ENCODE results near the gene FRMD4B.

FRMD4B gene

GRCh38 chr3:69306239-69307185 is 79.4 kb downstream of the FRMD4B start:
- peak; percentile 95 for TF ChIP-seq CTCF (IDR thresholded peaks at IDR 0.05; ENCODE audit: control insufficient read depth, extremely low read depth, insufficient read depth)
- no peak overlapping the region for H3K4me3 ChIP-seq (ENCODE audit: low read depth, low read length)
- DNase-seq (ENCODE audit: low read depth) = peak; percentile 43

- DNase-seq (ENCODE audit: low read depth) = no peak
- no peak overlapping the region for H3K4me3 ChIP-seq (ENCODE audit: low read depth, low read length)
- TF ChIP-seq CTCF (IDR thresholded peaks at IDR 0.05; ENCODE audit: control insufficient read depth, extremely low read depth, insufficient read depth) = no peak
Measured at GRCh38 chr3:69305011-69305410, 80.9 kb downstream of the FRMD4B start.

- DNase-seq (ENCODE audit: low read depth) = no peak
- no peak overlapping the region for H3K4me3 ChIP-seq (ENCODE audit: low read depth, low read length)
- no peak for TF ChIP-seq CTCF (IDR thresholded peaks at IDR 0.05; ENCODE audit: control insufficient read depth, extremely low read depth, insufficient read depth)
Measured at GRCh38 chr3:69304396-69304795, 81.5 kb downstream of the FRMD4B start.

- DNase-seq (ENCODE audit: low read depth) = no peak
- no peak overlapping the region for H3K4me3 ChIP-seq (ENCODE audit: low read depth, low read length)
- no peak for TF ChIP-seq CTCF (IDR thresholded peaks at IDR 0.05; ENCODE audit: control insufficient read depth, extremely low read depth, insufficient read depth)
Measured at GRCh38 chr3:69300296-69300695, 85.6 kb downstream of the FRMD4B start.

GRCh38 chr3:69299344-69299743 is 86.5 kb downstream of the FRMD4B start:
- no peak for DNase-seq (ENCODE audit: low read depth)
- no peak overlapping the region for H3K4me3 ChIP-seq (ENCODE audit: low read depth, low read length)
- no peak for TF ChIP-seq CTCF (IDR thresholded peaks at IDR 0.05; ENCODE audit: control insufficient read depth, extremely low read depth, insufficient read depth)

- no peak overlapping the region for H3K4me3 ChIP-seq (ENCODE audit: low read depth, low read length)
- no peak for DNase-seq (ENCODE audit: low read depth)
- no peak for TF ChIP-seq CTCF (IDR thresholded peaks at IDR 0.05; ENCODE audit: control insufficient read depth, extremely low read depth, insufficient read depth)
Measured at GRCh38 chr3:69297501-69297900, 88.4 kb downstream of the FRMD4B start.
